Aorta (tissue), 5 donors: Measurements from ENCODE around the gene HK1. TPM values are rescaled to one million over a fixed set of nuclear protein-coding genes. Genes with fewer than 3 reads are reported as not detected.

Experiments used
- ATAC-seq: fragments of 200-7000 bp; cut with Tn5 transposase; one replicate; pipeline ENCODE4 v1.9.1; 2022; ENCODE audit warnings: moderate library complexity; ENCODE audit not compliant: low FRiP score
- DNase-seq, 2 donors: peaks; one replicate each; pipeline ENCODE4 v3.0.0-alpha.2; 2020
- H3K27ac ChIP-seq, 2 donors: one replicate each; pipeline ENCODE4 v1.5.1; 2013; ENCODE audit warnings: low read length in 2 of 2, mild to moderate bottlenecking in 2 of 2, moderate library complexity in 2 of 2, control low read depth in 1 of 2, inconsistent platforms in 1 of 2, low read depth in 1 of 2
- H3K27me3 ChIP-seq, 2 donors: one replicate each; pipeline ENCODE4 v1.6.1; 2013; ENCODE audit warnings: control low read depth in 1 of 2, low read length in 1 of 2, mild to moderate bottlenecking in 1 of 2, moderate library complexity in 1 of 2; ENCODE audit not compliant: insufficient read depth in 2 of 2, control insufficient read depth in 1 of 2
- H3K36me3 ChIP-seq, 2 donors: one replicate each; pipeline ENCODE4 v1.6.1; 2013; ENCODE audit warnings: control low read depth in 1 of 2, low read length in 1 of 2, mild to moderate bottlenecking in 1 of 2; ENCODE audit not compliant: insufficient read depth in 2 of 2, control insufficient read depth in 1 of 2
- H3K4me1 ChIP-seq, 2 donors: one replicate each; pipeline ENCODE4 v1.6.1; 2013; ENCODE audit warnings: low read length in 2 of 2, control low read depth in 1 of 2, mild to moderate bottlenecking in 1 of 2, moderate library complexity in 1 of 2; ENCODE audit not compliant: insufficient read depth in 2 of 2, control insufficient read depth in 1 of 2
- H3K4me3 ChIP-seq, 2 donors: one replicate each; pipeline ENCODE4 v1.5.1; 2013; ENCODE audit warnings: low read length in 2 of 2, control low read depth in 1 of 2, mild to moderate bottlenecking in 1 of 2
- H3K9me3 ChIP-seq: one replicate; pipeline ENCODE4 v1.6.1; 2013; ENCODE audit warnings: mild to moderate bottlenecking, low read length; ENCODE audit not compliant: control insufficient read depth
- WGBS, 2 donors: extraction: QIAGEN DNeasy Blood & Tissue Kit; methylation state at CpG; one replicate each; pipeline ENCODE4 v1.1.7; 2013; 5-methylcytosine and 5-hydroxymethylcytosine counted together
- intact Hi-C, 2 donors: fragments of 100-400 bp; cut with DNase I; formaldehyde crosslinking; loops; one replicate each; pipeline versions ENCODE4 v1.14.2 to v1.15.0; 2022
- polyA plus RNA-seq, 2 donors: library from polyadenylated mRNA; stranded (reverse); fragments of 200-250 nt; gene quantifications; one replicate each; pipeline ENCODE4 v1.2.3, GENCODE V29; 2013
- total RNA-seq, 2 donors: library from RNA; stranded (reverse); fragmentation: NEBNext Ultra II Directional; extraction: Animal tissue kit (Norgen Biotek cat#: 25700); gene quantifications; one replicate each; pipeline ENCODE4 v1.2.1, GENCODE V29; 2021
- donor health status: healthy with polysubstance abuse.
- donor health status: Bipolar disorder and iron deficiency.
- donor health status: DM: no; HTN: no; CAD: no.
- donor health status: DM: no; HTN: no; CAD: no.
- donor health status: DM: yes; HTN: yes; CAD: no.

HK1 gene
- total and polyA plus RNA-seq, 4 donors = 41.7 to 133 (median 92.2) TPM

DNA sequence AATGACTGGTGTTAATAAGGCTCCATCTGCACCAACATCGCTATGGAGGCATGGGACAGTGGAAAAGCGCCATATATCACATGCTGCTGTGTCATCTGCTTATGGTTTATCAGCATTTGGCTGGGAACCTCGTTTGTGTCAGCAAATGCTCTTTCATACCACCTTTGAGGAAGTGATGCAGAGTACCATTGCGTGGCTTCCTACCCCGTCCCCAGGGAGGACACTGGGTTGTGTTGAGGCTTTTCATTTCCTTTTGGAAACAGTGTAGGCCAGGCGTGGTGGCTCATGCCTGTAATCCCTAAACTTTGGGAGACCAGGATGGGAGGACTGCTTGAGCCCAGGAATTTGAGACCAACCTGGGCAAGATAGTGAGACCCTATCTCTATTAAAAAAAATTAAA is 131.7 kb downstream of the HK1 start:
- DNase-seq (peak in 1 of 2 donors; percentile 70), ATAC-seq (no peak)
- Histone ChIP-seq H3K27me3 (no peaks in the 10 kb centered on the region), H3K4me1 (no peaks in the 10 kb centered on the region), H3K27ac (no peak overlapping the region), H3K4me3 (no peak overlapping the region), H3K36me3 (no peaks in the 10 kb centered on the region), H3K9me3 (no peaks in the 10 kb centered on the region)
- intact Hi-C loops = loop anchor here in 1 of 2 donors (5.0 to 10.0 kb wide), 2 partner anchors 173 to 225 kb away; partner anchors contain the start of gene FAM241B
- WGBS, 2 donors = 69 to 70% methylated on average over 6 of the region's 6 CpGs

DNA sequence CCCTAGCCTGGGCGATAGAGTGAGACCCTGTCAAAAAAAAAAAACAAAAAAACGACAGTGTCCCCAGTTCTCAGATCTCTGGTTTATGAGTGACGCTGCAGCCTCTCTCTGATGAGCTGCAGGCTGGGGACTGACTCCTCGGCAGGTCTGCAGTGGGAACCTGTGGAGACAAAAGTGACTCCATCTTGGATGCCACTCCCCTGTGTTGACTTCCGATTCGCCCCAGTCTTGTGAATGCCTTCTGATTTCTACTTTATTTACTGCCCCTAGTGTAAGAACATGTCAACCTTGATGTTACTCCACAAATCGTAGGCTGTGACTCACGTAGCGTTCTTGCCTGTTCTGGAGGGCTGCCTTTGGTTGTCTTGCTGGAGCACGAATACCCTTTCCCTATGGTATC is 132.2 kb downstream of the HK1 start:
- ATAC-seq (no peak), DNase-seq (peak in 1 of 2 donors; percentile 34)
- Histone ChIP-seq H3K27ac (peak overlapping the region in 1 of 2 donors; percentile 10), H3K4me1 (no peaks in the 10 kb centered on the region), H3K27me3 (no peaks in the 10 kb centered on the region), H3K9me3 (no peaks in the 10 kb centered on the region), H3K36me3 (no peaks in the 10 kb centered on the region), H3K4me3 (no peak overlapping the region)
- intact Hi-C loops = loop anchor here in 1 of 2 donors (5.0 to 10.0 kb wide), 2 partner anchors 173 to 224 kb away; partner anchors contain the start of gene FAM241B
- 70 to 72% methylated on average over 10 of the region's 10 CpGs for WGBS, 2 donors

- H3K36me3 ChIP-seq = no peaks in the 10 kb centered on the region
- no peak overlapping the region for H3K4me3 ChIP-seq
- no peaks in the 10 kb centered on the region for H3K4me1 ChIP-seq
- WGBS, 2 donors = 67 to 75% methylated on average over 4 of the region's 4 CpGs
- no peak overlapping the region for H3K27ac ChIP-seq
- no peak for DNase-seq
- ATAC-seq = no peak
- intact Hi-C loops = loop anchor here in 1 of 2 donors (5.0 to 10.0 kb wide), 2 partner anchors 174 to 223 kb away; partner anchors contain the start of gene FAM241B
- no peaks in the 10 kb centered on the region for H3K9me3 ChIP-seq
- no peaks in the 10 kb centered on the region for H3K27me3 ChIP-seq
Observed at GRCh38 chr10:69411476-69411875, 133.2 kb downstream of the HK1 start.

GRCh38 chr10:69412232-69412790 is 134.0 kb downstream of the HK1 start:
- H3K36me3 ChIP-seq = no peaks in the 10 kb centered on the region
- intact Hi-C loops = loop anchor here in 1 of 2 donors (5.0 to 10.0 kb wide), 2 partner anchors 175 to 222 kb away; partner anchors contain the start of gene FAM241B
- no peak overlapping the region for H3K27ac ChIP-seq
- H3K27me3 ChIP-seq = no peaks in the 10 kb centered on the region
- DNase-seq (peak in 1 of 2 donors; percentile 21), ATAC-seq (no peak)
- no peak overlapping the region for H3K4me3 ChIP-seq
- no peaks in the 10 kb centered on the region for H3K9me3 ChIP-seq
- 87 to 89% methylated on average over 3 of the region's 3 CpGs for WGBS, 2 donors
- H3K4me1 ChIP-seq = no peaks in the 10 kb centered on the region

DNA sequence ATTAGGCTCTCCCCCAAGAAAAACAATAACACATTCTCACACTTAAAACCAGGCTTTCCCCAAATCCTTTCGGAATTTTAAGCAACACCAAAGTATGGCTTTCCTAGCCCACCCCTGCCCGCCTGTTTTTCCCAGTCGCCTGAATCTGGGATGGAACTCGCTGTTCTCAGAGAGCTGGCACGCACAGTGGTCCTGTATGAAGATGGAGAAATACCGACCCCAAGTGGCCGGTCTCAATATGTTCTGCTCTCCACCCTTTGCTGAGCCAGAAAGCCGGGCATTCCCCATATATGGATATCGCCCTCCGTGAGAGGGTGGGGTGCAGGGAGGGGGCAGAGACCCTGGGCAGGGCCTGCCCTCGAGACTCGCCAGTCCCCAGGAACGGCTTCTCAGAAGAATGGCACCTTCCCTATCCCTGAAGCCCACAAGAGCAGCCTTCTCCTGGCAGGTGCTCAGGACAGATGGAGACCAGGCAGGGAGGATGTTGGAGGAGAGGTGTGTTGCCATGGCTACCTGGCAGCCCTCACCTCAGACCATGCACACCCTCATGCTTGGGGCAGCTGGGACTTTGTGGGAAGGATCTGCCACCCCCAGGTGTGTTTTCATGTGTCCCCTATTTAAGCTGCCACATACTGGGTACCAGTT is 135.0 kb downstream of the HK1 start:
- Histone ChIP-seq H3K27me3 (no peaks in the 10 kb centered on the region), H3K36me3 (no peaks in the 10 kb centered on the region), H3K9me3 (no peaks in the 10 kb centered on the region), H3K4me3 (no peak overlapping the region), H3K4me1 (no peaks in the 10 kb centered on the region), H3K27ac (no peak overlapping the region)
- 4 to 7% methylated on average over 13 of the region's 13 CpGs for WGBS, 2 donors
- peak; percentile 78 to 86 for DNase-seq
- intact Hi-C loops = loop anchor here in 1 of 2 donors (5.0 to 10.0 kb wide), 2 partner anchors 176 to 221 kb away; partner anchors contain the start of gene FAM241B
- ATAC-seq = peak; percentile 67

DNA sequence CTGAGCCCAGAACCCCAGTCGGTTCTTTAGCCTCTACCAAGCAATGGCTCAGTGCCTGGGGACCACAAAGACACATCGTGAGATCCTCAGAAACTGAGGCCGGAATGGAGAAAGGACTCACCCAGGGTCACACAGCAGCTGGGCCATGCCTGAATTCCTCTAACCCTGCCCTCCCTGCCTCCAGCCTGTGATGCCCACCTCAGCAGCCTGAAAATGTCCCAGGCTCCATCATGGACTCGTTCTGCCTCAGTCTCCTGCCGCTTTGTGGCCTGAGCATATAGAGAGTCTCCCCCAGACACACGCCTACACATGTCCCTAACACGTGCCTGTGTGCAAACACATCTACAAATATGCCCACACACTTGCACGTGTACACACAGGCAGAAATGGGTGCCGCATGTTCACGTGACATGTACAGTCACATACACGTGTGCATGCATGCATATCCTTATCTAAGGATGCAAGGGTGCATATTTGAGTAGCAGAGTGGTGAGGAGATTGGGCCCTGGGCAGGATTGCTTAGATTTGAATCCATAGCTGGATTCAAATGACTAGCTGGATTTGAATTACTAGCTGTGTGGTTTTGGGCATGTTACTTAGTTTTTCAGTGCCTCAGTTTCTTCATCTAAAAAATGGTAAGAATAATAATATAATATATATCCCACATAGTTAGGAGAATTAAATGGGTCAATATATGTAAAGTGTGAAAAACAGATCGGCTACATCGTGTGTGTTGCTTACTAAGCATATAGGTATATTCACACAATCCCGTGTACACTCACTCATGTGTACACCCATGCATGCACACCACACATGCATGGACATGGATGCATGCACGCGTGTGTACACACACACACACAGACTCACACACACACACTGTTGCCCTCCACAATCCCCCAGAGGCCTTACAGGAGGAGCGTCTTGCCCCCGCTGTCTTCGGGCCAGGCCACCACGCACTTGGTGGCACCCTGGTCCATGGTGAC is 136.0 kb downstream of the HK1 start:
- ATAC-seq (no peak), DNase-seq (peak in 1 of 2 donors; percentile 43)
- 92 to 93% methylated on average over 20 of the region's 20 CpGs for WGBS, 2 donors
- H3K9me3 ChIP-seq = no peaks in the 10 kb centered on the region
- no peaks in the 10 kb centered on the region for H3K36me3 ChIP-seq
- H3K4me3 ChIP-seq = no peak overlapping the region
- intact Hi-C loops = loop anchor here in 1 of 2 donors (5.0 to 10.0 kb wide), 2 partner anchors 177 to 220 kb away; partner anchors contain the start of gene FAM241B
- no peaks in the 10 kb centered on the region for H3K4me1 ChIP-seq
- no peak overlapping the region for H3K27ac ChIP-seq
- no peaks in the 10 kb centered on the region for H3K27me3 ChIP-seq

DNA sequence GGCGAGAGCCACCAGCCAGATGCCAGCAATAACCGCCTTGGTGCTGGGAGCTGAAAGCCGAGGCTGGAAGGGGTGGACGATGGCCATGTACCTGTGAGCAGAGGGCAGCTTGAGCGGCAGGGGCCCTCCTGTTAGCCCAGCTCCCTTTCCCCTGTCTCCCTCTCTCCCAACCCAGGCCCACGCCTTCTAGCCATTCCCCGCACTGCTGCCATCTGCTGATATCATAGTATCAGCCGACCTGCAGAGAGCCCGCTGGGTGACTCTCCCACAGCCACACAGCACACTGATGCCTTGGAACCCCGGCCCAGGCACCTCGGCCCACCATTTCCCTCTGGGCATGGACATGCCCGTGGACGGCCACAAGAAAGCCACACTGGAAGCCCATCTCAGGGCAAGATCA is 136.8 kb downstream of the HK1 start:
- Histone ChIP-seq H3K4me1 (no peaks in the 10 kb centered on the region), H3K27me3 (no peaks in the 10 kb centered on the region), H3K4me3 (no peak overlapping the region), H3K36me3 (no peaks in the 10 kb centered on the region), H3K9me3 (no peaks in the 10 kb centered on the region), H3K27ac (no peak overlapping the region)
- intact Hi-C loops = loop anchor here in 1 of 2 donors (10.0 kb wide), 1 partner anchor 220 kb away; the partner anchor contains the start of gene FAM241B
- DNase-seq (peak in 1 of 2 donors; percentile 67), ATAC-seq (no peak)
- WGBS, 2 donors = 91 to 95% methylated on average over 13 of the region's 13 CpGs

- H3K27me3 ChIP-seq = no peaks in the 10 kb centered on the region
- ATAC-seq = no peak
- no peaks in the 10 kb centered on the region for H3K4me1 ChIP-seq
- peak in 1 of 2 donors; percentile 71 for DNase-seq
- no peaks in the 10 kb centered on the region for H3K36me3 ChIP-seq
- intact Hi-C loops = loop anchor here in 1 of 2 donors (10.0 kb wide), 1 partner anchor 219 kb away; the partner anchor contains the start of gene FAM241B
- 93 to 96% methylated on average over 10 of the region's 10 CpGs for WGBS, 2 donors
- no peaks in the 10 kb centered on the region for H3K9me3 ChIP-seq
- no peak overlapping the region for H3K27ac ChIP-seq
- no peak overlapping the region for H3K4me3 ChIP-seq
Observed at GRCh38 chr10:69415951-69416350, 137.7 kb downstream of the HK1 start.
